Caco-2 (cell line): ENCODE results near the gene PLEKHG2. TPM values are rescaled to one million over a fixed set of nuclear protein-coding genes. Genes with fewer than 3 reads are reported as not detected.

Experiments
- BruUV-seq: library from RNA; stranded (reverse); fragments of 400-500 nt; replicated peaks from 2 replicates; lab custom pipeline; 2021; lab: Mats Ljungman, UMichigan
- CTCF ChIA-PET: fragments of 300-600 bp; sonication (Branson Sonifier 250); formaldehyde crosslinking; loops from one replicate; lab custom pipeline; 2022; ENCODE audit warnings: antibody characterized with exemption; lab: Charles Lee
- POLR2A ChIA-PET: fragments of 300-600 bp; sonication (Branson Sonifier 250); formaldehyde crosslinking; loops from one replicate; lab custom pipeline; 2022; ENCODE audit warnings: antibody characterized with exemption; lab: Charles Lee
- DNase-seq, 2 experiments: peaks; one replicate each; pipeline versions ENCODE4 v3.0.0 to v3.0.0-alpha.2; 2020 to 2022
- H3K27me3 ChIP-seq: replicated peaks from 2 replicates; pipeline ENCODE4 v1.6.0; 2011; ENCODE audit warnings: low read length; ENCODE audit not compliant: control insufficient read depth, insufficient read depth
- H3K36me3 ChIP-seq: 2 replicates; pipeline ENCODE4 v1.5.1; 2011; ENCODE audit warnings: low read length; ENCODE audit not compliant: control insufficient read depth, insufficient read depth
- H3K4me1 ChIP-seq: fragments of 250-450 bp; sonication (Bioruptor Pico); 2 replicates; pipeline ENCODE4 v1.5.1; 2020; ENCODE audit warnings: mild to moderate bottlenecking
- H3K4me3 ChIP-seq: 2 replicates; pipeline ENCODE4 v1.5.1; 2011; ENCODE audit warnings: low read depth, mild to moderate bottlenecking, control low read depth, low read length
- H3K9me3 ChIP-seq: fragments of 250-450 bp; sonication (Bioruptor Pico); 2 replicates; pipeline ENCODE4 v1.5.1; 2020; ENCODE audit warnings: mild to moderate bottlenecking, moderate library complexity
- H3K27ac Mint-ChIP-seq: one replicate; pipeline ENCODE4 v1.8.0; 2022; ENCODE audit warnings: mixed read lengths; ENCODE audit not compliant: unreplicated experiment
- H3K27me3 Mint-ChIP-seq: one replicate; pipeline ENCODE4 v1.8.0; 2022; ENCODE audit warnings: mixed read lengths; ENCODE audit not compliant: insufficient read depth, unreplicated experiment
- H3K36me3 Mint-ChIP-seq: one replicate; pipeline ENCODE4 v1.8.0; 2022; ENCODE audit warnings: mild to moderate bottlenecking, mixed read lengths; ENCODE audit not compliant: insufficient read depth, unreplicated experiment
- H3K4me1 Mint-ChIP-seq: one replicate; pipeline ENCODE4 v1.8.0; 2022; ENCODE audit warnings: low read depth, mixed read lengths; ENCODE audit not compliant: unreplicated experiment
- H3K4me3 Mint-ChIP-seq: one replicate; pipeline ENCODE4 v1.8.0; 2022; ENCODE audit warnings: mild to moderate bottlenecking, moderate library complexity, mixed read lengths; ENCODE audit not compliant: unreplicated experiment
- H3K9me3 Mint-ChIP-seq: one replicate; pipeline ENCODE4 v1.8.0; 2022; ENCODE audit warnings: mixed read lengths; ENCODE audit not compliant: unreplicated experiment
- intact Hi-C: fragments of 100-400 bp; cut with micrococcal nuclease; formaldehyde crosslinking; loops from one replicate; pipeline ENCODE4 v1.10.0; 2022; ENCODE audit not compliant: unreplicated experiment
- total RNA-seq: library from RNA; stranded (reverse); gene quantifications from 2 replicates; pipeline ENCODE4 v1.2.3, GENCODE V29; 2022
- TF ChIP-seq, protein P1 (sequence below), 2 experiments: fragments of 200-600 bp in 1 of 2; IDR thresholded peaks; 1 replicate in 1 of 2; 2 replicates in 1 of 2; pipeline versions ENCODE4 v1.5.1 to v1.8.0; 2011 to 2022; ENCODE audit warnings: antibody characterized with exemption in 1 of 2, control low read depth in 1 of 2, inconsistent platforms in 1 of 2, low read depth in 1 of 2, low read length in 1 of 2, mild to moderate bottlenecking in 1 of 2, moderate library complexity in 1 of 2; ENCODE audit not compliant: insufficient read depth in 1 of 2, severe bottlenecking in 1 of 2, unreplicated experiment in 1 of 2

Gene PLEKHG2
- total RNA-seq, 1 experiment from 2014 or later: 49.8 TPM

DNA sequence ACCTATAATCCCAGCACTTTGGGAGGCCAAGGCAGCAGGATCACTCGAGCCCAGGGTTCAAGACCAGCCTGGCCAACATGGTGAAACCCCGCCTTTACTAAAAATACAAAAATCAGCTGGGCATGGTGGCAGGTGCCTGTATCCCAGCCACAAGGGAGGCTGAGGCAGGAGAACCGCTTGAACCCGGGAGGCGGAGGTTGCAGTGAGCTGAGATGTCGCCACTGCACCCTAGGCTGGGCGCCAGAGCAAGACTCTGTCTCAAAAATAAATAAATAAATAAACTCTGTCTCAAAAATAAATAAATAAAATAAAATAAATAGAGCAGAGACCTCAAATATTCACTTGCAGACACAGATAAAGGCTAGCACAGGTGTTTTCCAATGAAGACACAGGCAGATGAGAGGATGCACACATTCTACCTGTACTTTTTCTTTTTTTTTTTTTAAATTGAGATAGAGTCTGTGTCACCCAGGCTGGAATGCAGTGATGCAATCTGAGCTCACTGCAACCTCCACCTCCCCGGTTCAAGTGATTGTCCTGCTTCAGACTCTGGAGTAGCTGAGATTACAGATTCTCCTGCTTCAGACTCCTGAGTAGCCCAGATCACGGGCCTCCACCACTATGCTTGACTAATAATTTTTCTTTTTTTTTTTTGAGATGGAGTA lies 25.9 kb downstream of the PLEKHG2 start:
- no peaks in the 10 kb centered on the region for H3K27me3 Mint-ChIP-seq
- peak overlapping the region; percentile 42 for H3K4me3 Mint-ChIP-seq
- no peaks in the 10 kb centered on the region for H3K9me3 Mint-ChIP-seq
- POLR2A ChIA-PET: interaction anchor here (0.6 to 1.1 kb wide), 5 partner anchors 9 to 60 kb away, joined by 3 to 5 read pairs (median 3); partner anchors contain the start of genes MED29 and PAF1
- Histone ChIP-seq H3K27me3 (no peaks in the 10 kb centered on the region), H3K36me3 (peaks cover 1% of the 10 kb centered on the region), H3K4me3 (no peak overlapping the region), H3K4me1 (peaks cover 18% of the 10 kb centered on the region), H3K9me3 (no peaks in the 10 kb centered on the region)
- H3K4me1 Mint-ChIP-seq: peaks cover 23% of the 10 kb centered on the region
- DNase-seq: peak; percentile 67 to 71
- BruUV-seq: no TSS peak
- H3K36me3 Mint-ChIP-seq: peaks cover 33% of the 10 kb centered on the region
- CTCF ChIA-PET: interaction anchor here (0.7 to 1.2 kb wide), 6 partner anchors 24 to 102 kb away, joined by 3 to 4 read pairs (median 4); partner anchors contain the start of genes DLL3 and EID2
- intact Hi-C loops: no loop called here
- TF ChIP-seq, protein P1, sequence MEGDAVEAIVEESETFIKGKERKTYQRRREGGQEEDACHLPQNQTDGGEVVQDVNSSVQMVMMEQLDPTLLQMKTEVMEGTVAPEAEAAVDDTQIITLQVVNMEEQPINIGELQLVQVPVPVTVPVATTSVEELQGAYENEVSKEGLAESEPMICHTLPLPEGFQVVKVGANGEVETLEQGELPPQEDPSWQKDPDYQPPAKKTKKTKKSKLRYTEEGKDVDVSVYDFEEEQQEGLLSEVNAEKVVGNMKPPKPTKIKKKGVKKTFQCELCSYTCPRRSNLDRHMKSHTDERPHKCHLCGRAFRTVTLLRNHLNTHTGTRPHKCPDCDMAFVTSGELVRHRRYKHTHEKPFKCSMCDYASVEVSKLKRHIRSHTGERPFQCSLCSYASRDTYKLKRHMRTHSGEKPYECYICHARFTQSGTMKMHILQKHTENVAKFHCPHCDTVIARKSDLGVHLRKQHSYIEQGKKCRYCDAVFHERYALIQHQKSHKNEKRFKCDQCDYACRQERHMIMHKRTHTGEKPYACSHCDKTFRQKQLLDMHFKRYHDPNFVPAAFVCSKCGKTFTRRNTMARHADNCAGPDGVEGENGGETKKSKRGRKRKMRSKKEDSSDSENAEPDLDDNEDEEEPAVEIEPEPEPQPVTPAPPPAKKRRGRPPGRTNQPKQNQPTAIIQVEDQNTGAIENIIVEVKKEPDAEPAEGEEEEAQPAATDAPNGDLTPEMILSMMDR (IDR thresholded peaks at IDR 0.05; ENCODE audit: insufficient read depth in 1 of 2, low read depth in 1 of 2, low read length in 1 of 2, severe bottlenecking in 1 of 2, unreplicated experiment in 1 of 2): no peak
- H3K27ac Mint-ChIP-seq: peak overlapping the region; percentile 60

DNA sequence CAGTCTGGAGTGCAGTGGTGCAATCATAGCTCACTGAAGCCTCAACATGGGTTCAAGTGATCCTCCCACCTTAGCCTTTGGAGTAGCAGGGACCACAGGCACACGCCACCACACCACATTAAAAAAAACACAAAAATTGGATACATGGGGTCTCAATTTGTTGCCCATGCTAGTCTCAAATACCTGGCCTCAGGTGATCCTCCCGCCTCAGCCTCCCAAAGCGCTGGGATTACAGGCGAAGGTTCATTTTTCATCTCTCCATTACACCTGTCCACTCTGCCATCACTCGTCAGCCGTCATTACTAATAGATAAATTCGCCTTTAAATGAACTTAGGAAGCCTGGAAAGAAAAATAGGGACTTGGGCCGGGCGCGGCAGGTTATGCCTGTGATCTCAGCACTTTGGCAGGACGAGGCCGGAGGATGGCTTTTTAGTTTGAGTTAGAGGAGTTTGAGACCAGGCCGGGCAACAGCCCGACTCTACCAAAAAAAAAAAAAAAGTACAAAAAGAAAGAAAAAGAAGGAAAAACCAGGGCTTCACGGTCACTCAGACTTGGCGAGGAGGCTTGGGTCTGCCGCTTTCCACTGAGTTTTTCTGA lies 32.2 kb downstream of the PLEKHG2 start:
- POLR2A ChIA-PET: interaction anchor here (0.9 to 2.3 kb wide), 3 partner anchors 9 to 54 kb away, joined by 3 to 53 read pairs (median 4); partner anchors contain the start of genes MED29, PAF1 and RPS16
- Histone ChIP-seq H3K36me3 (peaks cover 3% of the 10 kb centered on the region), H3K9me3 (no peaks in the 10 kb centered on the region), H3K4me1 (peaks cover 8% of the 10 kb centered on the region), H3K27me3 (no peaks in the 10 kb centered on the region), H3K4me3 (peak overlapping the region; percentile 92)
- TF ChIP-seq, protein P1 (IDR thresholded peaks at IDR 0.05; ENCODE audit: insufficient read depth in 1 of 2, low read depth in 1 of 2, low read length in 1 of 2, severe bottlenecking in 1 of 2, unreplicated experiment in 1 of 2): no peak
- H3K4me3 Mint-ChIP-seq: peak overlapping the region; percentile 95
- no peak for DNase-seq
- CTCF ChIA-PET: interaction anchor here (0.5 to 2.0 kb wide), 3 partner anchors 31 to 1993 kb away, joined by 3 to 8 read pairs (median 7); no protein-coding TSS in a partner anchor
- intact Hi-C loops: loop anchor here (1.0 to 2.0 kb wide), 3 partner anchors 8 to 58 kb away; partner anchors contain the start of gene TIMM50
- no peaks in the 10 kb centered on the region for H3K27me3 Mint-ChIP-seq
- H3K4me1 Mint-ChIP-seq: peaks cover 13% of the 10 kb centered on the region
- H3K27ac Mint-ChIP-seq: peak overlapping the region; percentile 98
- H3K36me3 Mint-ChIP-seq: peaks cover 42% of the 10 kb centered on the region
- no peaks in the 10 kb centered on the region for H3K9me3 Mint-ChIP-seq
- BruUV-seq: TSS peak; percentile 94
